ENCODE results near the gene GAGE12E.
"Not testable (repeated sequence)": the region's sequence is repeated elsewhere in the genome, so short reads cannot be mapped to it uniquely, and the experiment has no call there.

The GAGE12E gene

DNA sequence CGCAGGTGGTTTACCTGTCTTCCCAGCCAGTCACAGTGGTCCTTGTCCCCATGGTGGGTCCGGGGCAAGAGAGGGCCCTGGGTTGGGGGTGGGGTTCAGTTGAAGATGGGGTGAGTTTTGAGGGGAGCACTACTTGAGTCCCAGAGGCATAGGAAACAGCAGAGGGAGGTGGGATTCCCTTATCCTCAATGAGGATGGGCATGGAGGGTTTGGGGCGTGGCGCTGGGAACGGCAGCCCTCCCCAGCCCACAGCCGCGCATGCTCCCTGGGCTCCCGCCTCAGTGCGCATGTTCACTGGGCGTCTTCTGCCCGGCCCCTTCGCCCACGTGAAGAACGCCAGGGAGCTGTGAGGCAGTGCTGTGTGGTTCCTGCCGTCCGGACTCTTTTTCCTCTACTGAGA lies at the start of gene GAGE12E:
Gene GAGE12E (plus strand): TSS at position 301 of the 400 bp plus-strand sequence. CDS start 1,155 bp downstream, outside the sequence.
- not testable (repeated sequence) for H3K9me3 ChIP-seq (ENCODE audit: control insufficient read depth in 1 of 2, low read length in 2 of 2); H3K27ac ChIP-seq (ENCODE audit: low read length); H3K4me3 ChIP-seq (ENCODE audit: low read depth in 1 of 2, low read length in 2 of 2); H3K36me3 ChIP-seq (ENCODE audit: control insufficient read depth in 1 of 2, insufficient read depth in 2 of 2, low read length in 2 of 2); H3K4me1 ChIP-seq (ENCODE audit: control insufficient read depth in 1 of 2, insufficient read depth in 2 of 2, low read length in 2 of 2); H3K27me3 ChIP-seq (ENCODE audit: low read depth, low read length)

- H3K4me1 ChIP-seq (ENCODE audit: control insufficient read depth in 1 of 2, insufficient read depth in 2 of 2, low read length in 2 of 2); H3K4me3 ChIP-seq (ENCODE audit: low read depth in 1 of 2, low read length in 2 of 2); H3K9me3 ChIP-seq (ENCODE audit: control insufficient read depth in 1 of 2, low read length in 2 of 2); H3K27ac ChIP-seq (ENCODE audit: low read length); H3K27me3 ChIP-seq (ENCODE audit: low read depth, low read length); H3K36me3 ChIP-seq (ENCODE audit: control insufficient read depth in 1 of 2, insufficient read depth in 2 of 2, low read length in 2 of 2): not testable (repeated sequence)
These were observed 19.2 kb upstream of the GAGE12E start, which contains the start of gene GAGE12C for GRCh38 chrX:49531877-49532276. TSS of gene GAGE12C (plus strand) at chrX:49532177. CDS start at chrX:49533332, 1,155 bp downstream.

DNA sequence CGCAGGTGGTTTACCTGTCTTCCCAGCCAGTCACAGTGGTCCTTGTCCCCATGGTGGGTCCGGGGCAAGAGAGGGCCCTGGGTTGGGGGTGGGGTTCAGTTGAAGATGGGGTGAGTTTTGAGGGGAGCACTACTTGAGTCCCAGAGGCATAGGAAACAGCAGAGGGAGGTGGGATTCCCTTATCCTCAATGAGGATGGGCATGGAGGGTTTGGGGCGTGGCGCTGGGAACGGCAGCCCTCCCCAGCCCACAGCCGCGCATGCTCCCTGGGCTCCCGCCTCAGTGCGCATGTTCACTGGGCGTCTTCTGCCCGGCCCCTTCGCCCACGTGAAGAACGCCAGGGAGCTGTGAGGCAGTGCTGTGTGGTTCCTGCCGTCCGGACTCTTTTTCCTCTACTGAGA lies 9.7 kb upstream of the GAGE12E start, which contains the start of gene GAGE12D:
Gene GAGE12D (plus strand): TSS at position 301 of the 400 bp plus-strand sequence. CDS start 1,155 bp downstream, outside the sequence.
- not testable (repeated sequence) for H3K4me1 ChIP-seq (ENCODE audit: control insufficient read depth in 1 of 2, insufficient read depth in 2 of 2, low read length in 2 of 2); H3K27ac ChIP-seq (ENCODE audit: low read length); H3K9me3 ChIP-seq (ENCODE audit: control insufficient read depth in 1 of 2, low read length in 2 of 2)

DNA sequence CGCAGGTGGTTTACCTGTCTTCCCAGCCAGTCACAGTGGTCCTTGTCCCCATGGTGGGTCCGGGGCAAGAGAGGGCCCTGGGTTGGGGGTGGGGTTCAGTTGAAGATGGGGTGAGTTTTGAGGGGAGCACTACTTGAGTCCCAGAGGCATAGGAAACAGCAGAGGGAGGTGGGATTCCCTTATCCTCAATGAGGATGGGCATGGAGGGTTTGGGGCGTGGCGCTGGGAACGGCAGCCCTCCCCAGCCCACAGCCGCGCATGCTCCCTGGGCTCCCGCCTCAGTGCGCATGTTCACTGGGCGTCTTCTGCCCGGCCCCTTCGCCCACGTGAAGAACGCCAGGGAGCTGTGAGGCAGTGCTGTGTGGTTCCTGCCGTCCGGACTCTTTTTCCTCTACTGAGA lies 9.5 kb downstream of the GAGE12E start, which contains the start of gene GAGE12F:
Gene GAGE12F (plus strand): TSS at position 301 of the 400 bp plus-strand sequence. CDS start 1,155 bp downstream, outside the sequence.
- not testable (repeated sequence) for H3K4me1 ChIP-seq (ENCODE audit: control insufficient read depth in 1 of 2, insufficient read depth in 2 of 2, low read length in 2 of 2); H3K4me3 ChIP-seq (ENCODE audit: low read depth in 1 of 2, low read length in 2 of 2); H3K36me3 ChIP-seq (ENCODE audit: control insufficient read depth in 1 of 2, insufficient read depth in 2 of 2, low read length in 2 of 2); H3K27me3 ChIP-seq (ENCODE audit: low read depth, low read length); H3K27ac ChIP-seq (ENCODE audit: low read length); H3K9me3 ChIP-seq (ENCODE audit: control insufficient read depth in 1 of 2, low read length in 2 of 2)

More for the DNA sequence above, 9.7 kb upstream of the GAGE12E start, which contains the start of gene GAGE12D:
- H3K27me3 ChIP-seq (ENCODE audit: low read depth, low read length); H3K4me3 ChIP-seq (ENCODE audit: low read depth in 1 of 2, low read length in 2 of 2); H3K36me3 ChIP-seq (ENCODE audit: control insufficient read depth in 1 of 2, insufficient read depth in 2 of 2, low read length in 2 of 2): not testable (repeated sequence)

- H3K27ac ChIP-seq (ENCODE audit: low read length); H3K4me1 ChIP-seq (ENCODE audit: control insufficient read depth in 1 of 2, insufficient read depth in 2 of 2, low read length in 2 of 2); H3K27me3 ChIP-seq (ENCODE audit: low read depth, low read length); H3K9me3 ChIP-seq (ENCODE audit: control insufficient read depth in 1 of 2, low read length in 2 of 2); H3K4me3 ChIP-seq (ENCODE audit: low read depth in 1 of 2, low read length in 2 of 2); H3K36me3 ChIP-seq (ENCODE audit: control insufficient read depth in 1 of 2, insufficient read depth in 2 of 2, low read length in 2 of 2): not testable (repeated sequence)
These were observed 17.6 kb downstream of the GAGE12E start for GRCh38 chrX:49568728-49569127.

- not testable (repeated sequence) for H3K27me3 ChIP-seq (ENCODE audit: low read depth, low read length); H3K36me3 ChIP-seq (ENCODE audit: control insufficient read depth in 1 of 2, insufficient read depth in 2 of 2, low read length in 2 of 2); H3K9me3 ChIP-seq (ENCODE audit: control insufficient read depth in 1 of 2, low read length in 2 of 2); H3K4me3 ChIP-seq (ENCODE audit: low read depth in 1 of 2, low read length in 2 of 2); H3K27ac ChIP-seq (ENCODE audit: low read length); H3K4me1 ChIP-seq (ENCODE audit: control insufficient read depth in 1 of 2, insufficient read depth in 2 of 2, low read length in 2 of 2)
These were observed 18.1 kb downstream of the GAGE12E start for GRCh38 chrX:49569152-49569551.

GRCh38 chrX:49570100-49570499 lies 19.0 kb downstream of the GAGE12E start, which contains the start of gene GAGE12G:
TSS of gene GAGE12G (plus strand) at chrX:49570400. CDS start at chrX:49571555, 1,155 bp downstream.
- not testable (repeated sequence) for H3K27me3 ChIP-seq (ENCODE audit: low read depth, low read length); H3K9me3 ChIP-seq (ENCODE audit: control insufficient read depth in 1 of 2, low read length in 2 of 2); H3K4me1 ChIP-seq (ENCODE audit: control insufficient read depth in 1 of 2, insufficient read depth in 2 of 2, low read length in 2 of 2); H3K27ac ChIP-seq (ENCODE audit: low read length); H3K4me3 ChIP-seq (ENCODE audit: low read depth in 1 of 2, low read length in 2 of 2); H3K36me3 ChIP-seq (ENCODE audit: control insufficient read depth in 1 of 2, insufficient read depth in 2 of 2, low read length in 2 of 2)

GRCh38 chrX:49579649-49580048 lies 28.6 kb downstream of the GAGE12E start, which contains the start of gene GAGE12H:
TSS of gene GAGE12H (plus strand) at chrX:49579949. CDS start at chrX:49581104, 1,155 bp downstream.
- H3K9me3 ChIP-seq (ENCODE audit: control insufficient read depth in 1 of 2, low read length in 2 of 2), result not testable (repeated sequence)

DNA sequence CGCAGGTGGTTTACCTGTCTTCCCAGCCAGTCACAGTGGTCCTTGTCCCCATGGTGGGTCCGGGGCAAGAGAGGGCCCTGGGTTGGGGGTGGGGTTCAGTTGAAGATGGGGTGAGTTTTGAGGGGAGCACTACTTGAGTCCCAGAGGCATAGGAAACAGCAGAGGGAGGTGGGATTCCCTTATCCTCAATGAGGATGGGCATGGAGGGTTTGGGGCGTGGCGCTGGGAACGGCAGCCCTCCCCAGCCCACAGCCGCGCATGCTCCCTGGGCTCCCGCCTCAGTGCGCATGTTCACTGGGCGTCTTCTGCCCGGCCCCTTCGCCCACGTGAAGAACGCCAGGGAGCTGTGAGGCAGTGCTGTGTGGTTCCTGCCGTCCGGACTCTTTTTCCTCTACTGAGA lies 38.1 kb downstream of the GAGE12E start, which contains the start of gene GAGE2A:
Gene GAGE2A (plus strand): TSS at position 301 of the 400 bp plus-strand sequence. CDS start 1,155 bp downstream, outside the sequence.
- H3K27ac ChIP-seq (ENCODE audit: low read length); H3K4me3 ChIP-seq (ENCODE audit: low read depth in 1 of 2, low read length in 2 of 2); H3K36me3 ChIP-seq (ENCODE audit: control insufficient read depth in 1 of 2, insufficient read depth in 2 of 2, low read length in 2 of 2); H3K4me1 ChIP-seq (ENCODE audit: control insufficient read depth in 1 of 2, insufficient read depth in 2 of 2, low read length in 2 of 2); H3K9me3 ChIP-seq (ENCODE audit: control insufficient read depth in 1 of 2, low read length in 2 of 2); H3K27me3 ChIP-seq (ENCODE audit: low read depth, low read length): not testable (repeated sequence)

More at GRCh38 chrX:49579649-49580048, 28.6 kb downstream of the GAGE12E start, which contains the start of gene GAGE12H:
- not testable (repeated sequence) for H3K4me1 ChIP-seq (ENCODE audit: control insufficient read depth in 1 of 2, insufficient read depth in 2 of 2, low read length in 2 of 2); H3K36me3 ChIP-seq (ENCODE audit: control insufficient read depth in 1 of 2, insufficient read depth in 2 of 2, low read length in 2 of 2); H3K27ac ChIP-seq (ENCODE audit: low read length); H3K4me3 ChIP-seq (ENCODE audit: low read depth in 1 of 2, low read length in 2 of 2); H3K27me3 ChIP-seq (ENCODE audit: low read depth, low read length)

- H3K4me1 ChIP-seq (ENCODE audit: control insufficient read depth in 1 of 2, insufficient read depth in 2 of 2, low read length in 2 of 2); H3K9me3 ChIP-seq (ENCODE audit: control insufficient read depth in 1 of 2, low read length in 2 of 2); H3K27me3 ChIP-seq (ENCODE audit: low read depth, low read length); H3K4me3 ChIP-seq (ENCODE audit: low read depth in 1 of 2, low read length in 2 of 2); H3K36me3 ChIP-seq (ENCODE audit: control insufficient read depth in 1 of 2, insufficient read depth in 2 of 2, low read length in 2 of 2); H3K27ac ChIP-seq (ENCODE audit: low read length): not testable (repeated sequence)
These were observed 38.8 kb downstream of the GAGE12E start for GRCh38 chrX:49589769-49590478.

DNA sequence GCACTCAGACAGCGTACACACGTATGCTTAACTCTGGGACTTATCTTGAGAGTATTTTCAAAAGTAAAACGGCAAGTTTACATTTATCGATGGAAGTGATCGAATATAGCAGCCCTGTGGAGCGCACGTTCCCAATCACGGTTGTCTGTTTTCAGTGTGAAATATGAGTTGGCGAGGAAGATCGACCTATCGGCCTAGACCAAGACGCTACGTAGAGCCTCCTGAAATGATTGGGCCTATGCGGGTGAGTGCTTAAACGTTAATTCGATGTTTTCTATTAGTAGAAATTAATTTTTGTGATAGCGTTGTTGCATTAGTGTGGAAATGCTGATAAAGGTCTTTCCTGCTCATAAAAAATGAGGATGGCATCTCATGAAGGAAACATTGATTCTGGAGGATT lies 39.4 kb downstream of the GAGE12E start:
- H3K4me1 ChIP-seq (ENCODE audit: control insufficient read depth in 1 of 2, insufficient read depth in 2 of 2, low read length in 2 of 2); H3K27ac ChIP-seq (ENCODE audit: low read length); H3K9me3 ChIP-seq (ENCODE audit: control insufficient read depth in 1 of 2, low read length in 2 of 2); H3K27me3 ChIP-seq (ENCODE audit: low read depth, low read length); H3K36me3 ChIP-seq (ENCODE audit: control insufficient read depth in 1 of 2, insufficient read depth in 2 of 2, low read length in 2 of 2); H3K4me3 ChIP-seq (ENCODE audit: low read depth in 1 of 2, low read length in 2 of 2): not testable (repeated sequence)
